GM18951 (cell line): ENCODE results near the gene SDE2.

ENCODE experiments used
- POLR2A ChIP-seq: IDR thresholded peaks from 4 replicates; pipeline ENCODE4 v1.6.1; 2011; ENCODE audit warnings: mild to moderate bottlenecking; ENCODE audit not compliant: insufficient read length, insufficient read depth; ENCODE audit errors: extremely low read depth
- in situ Hi-C: fragments of 300-500 bp; cut with MboI; formaldehyde crosslinking; loops from one replicate; pipeline ENCODE4 v1.12.0; 2022; ENCODE audit warnings: low sequenced_read_pairs, mixed read lengths, inconsistent platforms; ENCODE audit not compliant: unreplicated experiment

SDE2 gene

DNA sequence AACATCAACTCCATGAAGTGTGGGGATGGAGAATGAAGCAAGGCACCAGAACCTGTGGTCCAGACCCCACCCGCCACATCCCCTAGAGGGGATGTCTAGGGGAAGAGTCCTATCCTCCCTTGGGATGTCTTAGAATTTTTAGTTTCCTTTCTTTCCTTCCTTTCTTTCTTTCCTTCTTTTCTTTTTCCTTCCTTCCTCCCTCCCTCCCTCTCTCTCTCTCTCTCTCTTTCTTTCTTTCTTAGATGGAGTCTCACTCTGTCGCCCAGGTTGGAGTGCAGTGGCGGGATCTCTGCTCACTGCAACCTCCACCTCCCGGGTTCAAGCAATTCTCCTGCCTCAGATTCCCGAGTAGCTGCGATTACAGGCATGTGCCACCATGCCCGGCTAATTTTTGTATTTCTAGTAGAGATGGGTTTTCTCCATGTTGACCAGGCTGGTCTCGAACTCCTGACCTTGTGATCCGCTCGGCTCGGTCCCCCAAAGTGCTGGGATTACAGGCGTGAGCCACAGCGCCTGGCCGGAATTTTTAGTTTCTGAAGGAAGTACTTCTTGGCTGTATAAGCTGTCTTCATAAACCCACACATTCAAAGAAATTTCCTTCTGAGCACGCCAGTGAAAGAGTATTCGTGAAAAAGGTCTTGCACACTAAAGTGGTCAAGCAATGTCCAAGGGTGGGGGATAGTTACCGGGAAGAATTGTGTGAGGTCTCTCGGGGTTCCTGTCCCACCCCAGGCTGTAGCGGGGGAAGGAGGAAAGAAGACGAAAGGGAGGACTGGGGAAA lies 37.3 kb downstream of the SDE2 start:
- in situ Hi-C loops: no loop called here
- TF ChIP-seq POLR2A: no peak

DNA sequence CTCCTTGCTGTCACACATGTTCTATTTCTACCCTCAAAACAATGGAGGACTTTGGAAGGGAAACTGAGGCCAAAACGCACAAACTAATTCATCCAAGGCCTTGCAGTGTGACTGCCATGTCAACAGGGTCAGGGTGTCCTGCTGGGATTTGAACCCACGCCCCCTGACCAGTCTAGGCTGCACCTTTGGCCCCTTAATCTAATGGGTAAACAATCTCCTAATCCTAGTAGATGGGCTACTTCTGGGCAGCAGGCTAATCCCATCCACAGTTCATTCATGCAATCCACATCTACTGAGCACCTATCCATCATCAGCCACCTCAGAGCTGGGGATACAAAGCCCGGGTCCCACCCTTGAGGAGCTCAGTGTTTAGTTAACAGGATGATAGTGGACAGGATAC lies 41.1 kb downstream of the SDE2 start:
- in situ Hi-C loops: no loop called here
- TF ChIP-seq POLR2A: no peak

- TF ChIP-seq POLR2A: no peak
- in situ Hi-C loops: no loop called here
Measured at GRCh38 chr1:225954753-225955152, 44.4 kb downstream of the SDE2 start.

- in situ Hi-C loops: no loop called here
- TF ChIP-seq POLR2A: no peak
Measured at GRCh38 chr1:225953315-225953714, 45.8 kb downstream of the SDE2 start.

GRCh38 chr1:225950905-225951497 lies 48.1 kb downstream of the SDE2 start:
- in situ Hi-C loops: no loop called here
- no peak for TF ChIP-seq POLR2A

- TF ChIP-seq POLR2A: no peak
- in situ Hi-C loops: no loop called here
Measured at GRCh38 chr1:225949041-225949440, 50.1 kb downstream of the SDE2 start.

- no peak for TF ChIP-seq POLR2A
- in situ Hi-C loops: no loop called here
Measured at GRCh38 chr1:225946803-225947202, 52.3 kb downstream of the SDE2 start.

DNA sequence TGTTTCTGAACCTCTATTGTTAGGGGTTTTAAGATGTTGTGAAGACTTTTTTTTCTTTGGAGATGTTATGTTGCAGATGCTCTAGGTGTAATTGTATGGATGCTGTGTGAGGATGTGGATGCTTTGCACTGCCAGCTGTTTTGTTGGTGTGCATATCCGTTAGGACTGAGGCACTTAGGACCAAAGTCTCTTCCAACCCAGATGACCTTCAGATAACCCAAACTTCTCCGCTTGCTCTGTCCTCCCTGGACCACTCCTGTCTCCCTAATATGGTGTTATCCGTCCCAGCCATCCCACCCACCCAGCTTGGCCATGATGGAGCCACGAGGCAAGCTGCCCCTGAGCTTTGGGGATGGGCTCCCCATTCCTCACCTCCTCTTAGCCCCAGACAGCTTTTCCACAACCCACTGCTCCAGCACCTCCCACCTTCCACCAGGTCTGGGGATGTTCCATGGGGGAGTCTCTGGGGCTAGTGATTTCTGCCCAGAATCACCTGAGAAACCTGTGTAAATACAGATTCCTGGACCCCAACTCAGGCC lies 53.0 kb downstream of the SDE2 start:
- in situ Hi-C loops: no loop called here
- no peak for TF ChIP-seq POLR2A

GRCh38 chr1:225945564-225945963 lies 53.6 kb downstream of the SDE2 start:
- in situ Hi-C loops: no loop called here
- no peak for TF ChIP-seq POLR2A

DNA sequence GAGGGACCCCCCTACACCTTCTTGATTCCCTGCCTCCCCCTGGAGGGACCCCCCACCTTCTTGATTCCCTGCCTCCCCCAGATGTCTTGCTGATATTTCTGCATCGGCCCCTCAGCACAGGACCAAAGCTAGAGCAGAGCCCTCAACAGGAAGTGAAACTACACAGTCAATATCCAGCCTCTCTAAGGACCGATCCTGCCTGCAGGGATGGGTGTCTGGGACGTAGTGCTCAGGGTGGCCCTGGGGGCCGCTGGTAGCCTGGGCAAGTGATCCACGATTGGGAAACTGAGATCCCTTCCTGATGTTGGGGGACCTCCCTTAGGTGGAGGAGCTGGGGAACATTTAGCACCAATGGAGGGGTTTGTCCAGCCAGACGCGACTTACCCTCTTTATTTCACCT lies 54.2 kb downstream of the SDE2 start:
- no peak for TF ChIP-seq POLR2A
- in situ Hi-C loops: no loop called here

- in situ Hi-C loops: no loop called here
- no peak for TF ChIP-seq POLR2A
Measured at GRCh38 chr1:225944387-225944786, 54.8 kb downstream of the SDE2 start.

- TF ChIP-seq POLR2A: no peak
- in situ Hi-C loops: no loop called here
Measured at GRCh38 chr1:225943582-225943981, 55.6 kb downstream of the SDE2 start.

GRCh38 chr1:225942574-225942973 lies 56.6 kb downstream of the SDE2 start:
- in situ Hi-C loops: no loop called here
- TF ChIP-seq POLR2A: no peak

DNA sequence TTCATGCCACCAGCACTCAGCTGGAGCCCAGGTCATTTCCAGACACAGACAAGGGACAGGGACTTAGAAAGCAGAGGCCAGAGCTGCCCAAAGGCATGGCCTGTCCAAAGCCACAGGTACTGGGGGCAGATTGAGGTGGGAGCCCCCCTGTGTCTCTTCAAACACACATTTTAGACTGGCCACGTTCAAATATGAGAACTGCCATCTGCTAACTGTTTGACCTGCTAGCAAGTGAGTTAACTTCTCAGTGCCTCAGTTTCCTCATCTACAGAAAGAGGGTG lies 57.3 kb downstream of the SDE2 start:
- in situ Hi-C loops: no loop called here
- no peak for TF ChIP-seq POLR2A
